ENCODE measurements around the gene TMIGD1. TPM values are rescaled to one million over a fixed set of nuclear protein-coding genes. Genes with fewer than 3 reads are reported as not detected.
A peak's percentile ranks its signal among the peaks of the same experiment; 100 is the strongest.

The TMIGD1 gene
- total and polyA plus RNA-seq, 2 of the 13 experiments (the other 11 are each of a cell fraction or from before 2014, with no cell fraction given), result not detected

DNA sequence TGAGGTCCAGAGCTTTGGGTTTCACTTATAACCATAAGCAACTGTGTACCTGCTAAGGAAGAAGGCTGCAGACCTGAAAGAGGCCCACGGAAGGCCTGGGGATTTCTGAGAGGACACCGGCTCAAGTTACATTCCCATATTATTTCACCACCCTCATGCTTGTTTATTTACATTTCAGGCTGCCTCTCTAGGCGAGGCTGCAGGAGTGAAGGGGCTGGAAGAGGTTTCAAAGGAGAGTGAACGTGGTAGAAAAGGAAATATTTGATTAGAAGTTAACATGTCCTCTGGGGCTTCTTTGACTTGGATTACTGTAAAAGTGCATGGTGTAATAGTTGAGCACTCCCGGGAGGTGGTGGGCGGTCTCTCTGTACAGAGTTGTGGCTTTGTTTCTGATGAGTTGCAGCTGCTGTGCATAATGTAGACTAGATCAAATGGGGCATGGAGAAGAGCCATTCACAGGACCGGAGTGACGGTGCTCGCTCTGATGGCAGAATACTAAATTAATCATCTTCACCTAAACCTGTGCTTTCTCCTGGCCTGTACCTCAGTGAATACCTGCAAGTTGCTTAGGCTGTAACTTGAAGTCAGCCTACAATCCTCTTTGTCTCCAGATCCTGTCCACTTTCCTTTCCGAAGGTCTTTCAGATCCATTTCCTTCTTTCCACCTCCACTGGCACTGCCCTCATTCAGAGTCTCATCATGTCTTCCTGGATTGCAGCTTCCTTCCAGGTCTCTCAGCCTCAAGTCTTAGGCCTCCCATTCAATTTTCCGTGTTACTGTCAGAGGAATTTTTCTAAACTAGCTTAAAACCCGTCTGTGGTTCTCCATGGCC lies 43.0 kb upstream of the TMIGD1 start (continued):
- TF ChIP-seq, protein P1, sequence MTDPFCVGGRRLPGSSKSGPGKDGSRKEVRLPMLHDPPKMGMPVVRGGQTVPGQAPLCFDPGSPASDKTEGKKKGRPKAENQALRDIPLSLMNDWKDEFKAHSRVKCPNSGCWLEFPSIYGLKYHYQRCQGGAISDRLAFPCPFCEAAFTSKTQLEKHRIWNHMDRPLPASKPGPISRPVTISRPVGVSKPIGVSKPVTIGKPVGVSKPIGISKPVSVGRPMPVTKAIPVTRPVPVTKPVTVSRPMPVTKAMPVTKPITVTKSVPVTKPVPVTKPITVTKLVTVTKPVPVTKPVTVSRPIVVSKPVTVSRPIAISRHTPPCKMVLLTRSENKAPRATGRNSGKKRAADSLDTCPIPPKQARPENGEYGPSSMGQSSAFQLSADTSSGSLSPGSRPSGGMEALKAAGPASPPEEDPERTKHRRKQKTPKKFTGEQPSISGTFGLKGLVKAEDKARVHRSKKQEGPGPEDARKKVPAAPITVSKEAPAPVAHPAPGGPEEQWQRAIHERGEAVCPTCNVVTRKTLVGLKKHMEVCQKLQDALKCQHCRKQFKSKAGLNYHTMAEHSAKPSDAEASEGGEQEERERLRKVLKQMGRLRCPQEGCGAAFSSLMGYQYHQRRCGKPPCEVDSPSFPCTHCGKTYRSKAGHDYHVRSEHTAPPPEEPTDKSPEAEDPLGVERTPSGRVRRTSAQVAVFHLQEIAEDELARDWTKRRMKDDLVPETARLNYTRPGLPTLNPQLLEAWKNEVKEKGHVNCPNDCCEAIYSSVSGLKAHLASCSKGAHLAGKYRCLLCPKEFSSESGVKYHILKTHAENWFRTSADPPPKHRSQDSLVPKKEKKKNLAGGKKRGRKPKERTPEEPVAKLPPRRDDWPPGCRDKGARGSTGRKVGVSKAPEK (CRISPR knock-in tag; IDR thresholded peaks at IDR 0.05; ENCODE audit: borderline replicate concordance), result 0 out of 2 replicates have a peak, but pooled peaks have one; percentile 45
- peak; percentile 72 for TF ChIP-seq MED1 (CRISPR knock-in tag; IDR thresholded peaks at IDR 0.05)
- TF ChIP-seq MLX (CRISPR knock-in tag; IDR thresholded peaks at IDR 0.05), result no peak
- TF ChIP-seq, protein P2, sequence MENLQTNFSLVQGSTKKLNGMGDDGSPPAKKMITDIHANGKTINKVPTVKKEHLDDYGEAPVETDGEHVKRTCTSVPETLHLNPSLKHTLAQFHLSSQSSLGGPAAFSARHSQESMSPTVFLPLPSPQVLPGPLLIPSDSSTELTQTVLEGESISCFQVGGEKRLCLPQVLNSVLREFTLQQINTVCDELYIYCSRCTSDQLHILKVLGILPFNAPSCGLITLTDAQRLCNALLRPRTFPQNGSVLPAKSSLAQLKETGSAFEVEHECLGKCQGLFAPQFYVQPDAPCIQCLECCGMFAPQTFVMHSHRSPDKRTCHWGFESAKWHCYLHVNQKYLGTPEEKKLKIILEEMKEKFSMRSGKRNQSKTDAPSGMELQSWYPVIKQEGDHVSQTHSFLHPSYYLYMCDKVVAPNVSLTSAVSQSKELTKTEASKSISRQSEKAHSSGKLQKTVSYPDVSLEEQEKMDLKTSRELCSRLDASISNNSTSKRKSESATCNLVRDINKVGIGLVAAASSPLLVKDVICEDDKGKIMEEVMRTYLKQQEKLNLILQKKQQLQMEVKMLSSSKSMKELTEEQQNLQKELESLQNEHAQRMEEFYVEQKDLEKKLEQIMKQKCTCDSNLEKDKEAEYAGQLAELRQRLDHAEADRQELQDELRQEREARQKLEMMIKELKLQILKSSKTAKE (CRISPR knock-in tag; IDR thresholded peaks at IDR 0.05; ENCODE audit: borderline replicate concordance), result peak; percentile 76; the same call in 1 of the 2 replicates
- no peak for TF ChIP-seq ZNF121 (CRISPR knock-in tag; IDR thresholded peaks at IDR 0.05)
- peak; percentile 54 for TF ChIP-seq ZFY (CRISPR knock-in tag; IDR thresholded peaks at IDR 0.05)
- no peak for TF ChIP-seq ETV6 (CRISPR knock-in tag; conservative IDR thresholded peaks at IDR 0.05)
- peak; percentile 99 for TF ChIP-seq SIX1 (CRISPR knock-in tag; IDR thresholded peaks at IDR 0.05; ENCODE audit: borderline replicate concordance)
- 0 out of 2 replicates have a peak, but pooled peaks have one; percentile 28 for TF ChIP-seq POGZ (CRISPR knock-in tag; IDR thresholded peaks at IDR 0.05)
- no peak for TF ChIP-seq ZBTB42 (CRISPR knock-in tag; IDR thresholded peaks at IDR 0.05)
- TF ChIP-seq ZNF296 (CRISPR knock-in tag; conservative IDR thresholded peaks at IDR 0.05), result no peak
- no peak for TF ChIP-seq ZNF280D (CRISPR knock-in tag; IDR thresholded peaks at IDR 0.05)
- peak; percentile 71 for TF ChIP-seq ZFX (CRISPR knock-in tag; IDR thresholded peaks at IDR 0.05; ENCODE audit: low read depth)
- TF ChIP-seq, protein P3, sequence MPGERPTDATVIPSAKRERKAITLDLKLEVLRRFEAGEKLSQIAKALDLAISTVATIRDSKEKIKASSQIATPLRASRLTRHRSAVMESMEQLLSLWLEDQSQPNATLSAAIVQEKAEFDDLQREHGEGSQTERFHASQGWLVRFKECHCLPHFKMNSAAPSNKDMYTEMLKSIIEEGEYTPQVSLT (CRISPR knock-in tag; IDR thresholded peaks at IDR 0.05; ENCODE audit: borderline replicate concordance, low read depth), result no peak
- peak; percentile 67; the same call in 1 of the 2 replicates for TF ChIP-seq ZKSCAN8 (CRISPR knock-in tag; IDR thresholded peaks at IDR 0.05; ENCODE audit: borderline replicate concordance)
- peak; percentile 7; the same call in 1 of the 2 replicates for TF ChIP-seq ZNF607 (CRISPR knock-in tag; IDR thresholded peaks at IDR 0.05; ENCODE audit: borderline replicate concordance)
